GM23338 (cell line): ENCODE results near the gene UBE2L6. TPM values are rescaled to one million over a fixed set of nuclear protein-coding genes. Genes with fewer than 3 reads are reported as not detected.

Experiments
- ATAC-seq: fragments of 200-7000 bp; cut with Tn5 transposase; 3 replicates; pipeline ENCODE4 v1.9.1; 2020
- DNase-seq: peaks from one replicate; pipeline ENCODE4 v3.0.0-alpha.2; 2015; ENCODE audit warnings: low spot score
- H2AFZ ChIP-seq: fragments of 200-600 bp; sonication (generic); 2 replicates; pipeline ENCODE4 v1.8.0; 2016; ENCODE audit warnings: antibody characterized with exemption, mild to moderate bottlenecking, moderate library complexity
- H3F3A ChIP-seq: fragments of 200-600 bp; sonication (generic); replicated peaks from 2 replicates; pipeline ENCODE4 v1.8.0; 2017; ENCODE audit warnings: antibody characterized with exemption, mixed run types, low read depth
- H3K27ac ChIP-seq: fragments of 200-600 bp; sonication (generic); 2 replicates; pipeline ENCODE4 v1.6.1; 2016; ENCODE audit warnings: low read depth
- H3K27me3 ChIP-seq: fragments of 200-600 bp; sonication (generic); 2 replicates; pipeline ENCODE4 v1.8.0; 2016; ENCODE audit warnings: mild to moderate bottlenecking, mixed run types, moderate library complexity; ENCODE audit not compliant: insufficient read depth
- H3K36me3 ChIP-seq: fragments of 200-600 bp; sonication (generic); 2 replicates; pipeline ENCODE4 v1.8.0; 2016; ENCODE audit warnings: mild to moderate bottlenecking; ENCODE audit not compliant: insufficient read depth
- H3K4me1 ChIP-seq: fragments of 200-600 bp; sonication (generic); 2 replicates; pipeline ENCODE4 v1.8.0; 2016; ENCODE audit warnings: mild to moderate bottlenecking, moderate library complexity; ENCODE audit not compliant: insufficient read depth
- H3K4me2 ChIP-seq: fragments of 200-600 bp; sonication (generic); 2 replicates; pipeline ENCODE4 v1.7.1; 2017; ENCODE audit warnings: mixed run types
- H3K4me3 ChIP-seq: fragments of 200-600 bp; sonication (generic); 2 replicates; pipeline ENCODE4 v1.6.1; 2016; ENCODE audit warnings: mixed run types
- H3K79me2 ChIP-seq: fragments of 200-600 bp; sonication (generic); replicated peaks from 2 replicates; pipeline ENCODE4 v1.8.0; 2017; ENCODE audit warnings: mild to moderate bottlenecking; ENCODE audit not compliant: insufficient read depth
- H3K9me2 ChIP-seq: fragments of 200-600 bp; sonication (generic); 2 replicates; pipeline ENCODE4 v1.8.0; 2017; ENCODE audit not compliant: insufficient read depth
- H4K20me1 ChIP-seq: fragments of 200-600 bp; sonication (generic); replicated peaks from 2 replicates; pipeline ENCODE4 v1.8.0; 2017; ENCODE audit warnings: mild to moderate bottlenecking; ENCODE audit not compliant: insufficient read depth
- H3K27ac Mint-ChIP-seq: 2 replicates; pipeline ENCODE4 v1.8.0; 2020; ENCODE audit warnings: inconsistent platforms, mild to moderate bottlenecking, moderate library complexity, mixed read lengths
- H3K27me3 Mint-ChIP-seq: 3 replicates; pipeline ENCODE4 v1.8.0; 2022; ENCODE audit warnings: low read depth, mild to moderate bottlenecking, moderate library complexity, mixed read lengths, inconsistent platforms; ENCODE audit not compliant: insufficient read depth, poor library complexity
- H3K36me3 Mint-ChIP-seq: 3 replicates; pipeline ENCODE4 v1.8.0; 2021; ENCODE audit warnings: low read depth, mild to moderate bottlenecking, inconsistent platforms, moderate library complexity, mixed read lengths
- H3K4me1 Mint-ChIP-seq: 3 replicates; pipeline ENCODE4 v1.8.0; 2020; ENCODE audit warnings: mild to moderate bottlenecking, inconsistent platforms, mixed read lengths
- H3K4me3 Mint-ChIP-seq: 3 replicates; pipeline ENCODE4 v1.8.0; 2021; ENCODE audit warnings: moderate library complexity, mild to moderate bottlenecking, inconsistent platforms, mixed read lengths
- H3K9me3 Mint-ChIP-seq: 3 replicates; pipeline ENCODE4 v1.8.0; 2020; ENCODE audit warnings: moderate library complexity, mild to moderate bottlenecking, inconsistent platforms, mixed read lengths
- CTCF ChIP-seq, 2 experiments: fragments of 200-600 bp in 1 of 2; sonication (generic) in 1 of 2; conservative IDR thresholded peaks; 2 replicates each; pipeline versions ENCODE4 v1.5.1 to v1.6.1; 2016 to 2017; ENCODE audit warnings: antibody characterized with exemption in 2 of 2, low read depth in 2 of 2, mild to moderate bottlenecking in 2 of 2, moderate library complexity in 1 of 2
- EZH2 ChIP-seq: fragments of 200-600 bp; sonication (generic); IDR thresholded peaks from one replicate; pipeline ENCODE4 v1.8.0; 2017; ENCODE audit warnings: antibody characterized with exemption, mild to moderate bottlenecking, low read depth; ENCODE audit not compliant: unreplicated experiment
- EZH2phosphoT487 ChIP-seq: fragments of 200-600 bp; sonication (generic); IDR thresholded peaks from one replicate; pipeline ENCODE4 v1.8.1; 2018; ENCODE audit warnings: antibody characterized with exemption; ENCODE audit not compliant: unreplicated experiment
- JUNB ChIP-seq: IDR thresholded peaks from one replicate; pipeline ENCODE4 v1.6.1; 2016; ENCODE audit warnings: antibody characterized with exemption; ENCODE audit not compliant: unreplicated experiment
- NANOG ChIP-seq: IDR thresholded peaks from 2 replicates; pipeline ENCODE4 v1.6.1; 2016; ENCODE audit warnings: antibody characterized with exemption, borderline replicate concordance
- REST ChIP-seq: IDR thresholded peaks from one replicate; pipeline ENCODE4 v1.6.1; 2018; ENCODE audit warnings: antibody characterized with exemption; ENCODE audit not compliant: unreplicated experiment
- STAT1 ChIP-seq: IDR thresholded peaks from one replicate; pipeline ENCODE4 v1.6.1; 2016; ENCODE audit warnings: antibody characterized with exemption; ENCODE audit not compliant: unreplicated experiment
- ZNF114 ChIP-seq: fragments of 250-450 bp; sonication (Bioruptor Pico); IDR thresholded peaks from 2 replicates; pipeline ENCODE4 v1.5.0; 2020; ENCODE audit warnings: mild to moderate bottlenecking, moderate library complexity
- ZNF331 ChIP-seq: fragments of 250-450 bp; sonication (Bioruptor Pico); IDR thresholded peaks from 2 replicates; pipeline ENCODE4 v1.5.0; 2020; ENCODE audit warnings: low read depth, mild to moderate bottlenecking, moderate library complexity
- ZNF462 ChIP-seq: fragments of 250-450 bp; sonication (Bioruptor Pico); IDR thresholded peaks from 2 replicates; pipeline ENCODE4 v1.5.0; 2020; ENCODE audit warnings: mild to moderate bottlenecking, moderate library complexity
- polyA plus RNA-seq: library from polyadenylated mRNA; unstranded; fragments of >200 nt; fragmentation: Nextera tagmentation; extraction: Ambion mirVana; gene quantifications from 2 replicates; pipeline ENCODE4 v1.2.1, GENCODE V29; 2016
- total RNA-seq: library from RNA; depleted of rRNA; stranded (reverse); fragments of >200 nt; shearing (Covaris generic); gene quantifications from 2 replicates; pipeline ENCODE4 v1.2.3, GENCODE V29; 2014
- TF ChIP-seq, protein P1 (sequence below): IDR thresholded peaks from 2 replicates; pipeline ENCODE4 v1.6.1; 2016; ENCODE audit warnings: antibody characterized with exemption

Gene UBE2L6
- total and polyA plus RNA-seq, 2 experiments from 2014 or later: 46.0 to 52.0 TPM

DNA sequence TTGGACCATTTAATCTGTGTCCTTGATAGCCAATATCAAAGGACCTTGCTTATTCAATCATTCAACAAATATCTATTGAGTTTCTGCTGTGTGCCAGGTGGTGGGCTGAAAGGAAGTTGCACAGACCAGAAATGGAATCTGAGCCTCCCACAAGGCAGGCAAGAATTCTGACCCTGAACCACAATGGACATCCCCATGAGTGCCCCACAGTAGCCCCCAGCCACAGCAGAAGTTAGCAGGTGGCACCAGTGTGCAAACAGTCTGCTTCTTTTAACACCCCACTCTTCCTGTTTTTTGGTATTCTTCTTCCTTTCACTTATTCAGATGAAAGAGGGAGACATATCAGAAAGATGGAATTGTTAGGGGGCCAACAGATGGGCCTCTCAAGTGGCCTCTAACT lies 17.8 kb upstream of the UBE2L6 start:
- H3K27me3 Mint-ChIP-seq: peaks cover 4% of the 10 kb centered on the region
- no peak overlapping the region for H3K4me3 Mint-ChIP-seq
- peaks cover 3% of the 10 kb centered on the region; the same call in 1 of the 3 replicates for H3K9me3 Mint-ChIP-seq
- no peak for ATAC-seq
- Histone ChIP-seq H3K36me3 (no peaks in the 10 kb centered on the region), H3K4me3 (no peak overlapping the region), H3K4me1 (0 out of 2 replicates have a peak, but pooled peaks cover 6% of the 10 kb centered on the region), H3F3A (no peaks in the 10 kb centered on the region), H4K20me1 (no peaks in the 10 kb centered on the region), H3K27me3 (no peaks in the 10 kb centered on the region), H3K9me2 (no peaks in the 10 kb centered on the region), H3K79me2 (no peaks in the 10 kb centered on the region), H3K4me2 (no peak overlapping the region), H2AFZ (no peak overlapping the region), H3K27ac (no peak overlapping the region)
- TF ChIP-seq CTCF (conservative IDR thresholded peaks at IDR 0.05; ENCODE audit: low read depth in 2 of 2) (no peak), ZNF462 (CRISPR knock-in tag) (no peak), ZNF114 (CRISPR knock-in tag) (no peak), REST (no peak), EZH2 (no peak), JUNB (no peak), STAT1 (no peak), ZNF331 (CRISPR knock-in tag) (no peak), EZH2phosphoT487 (no peak), NANOG (no peak)
- TF ChIP-seq, protein P1, sequence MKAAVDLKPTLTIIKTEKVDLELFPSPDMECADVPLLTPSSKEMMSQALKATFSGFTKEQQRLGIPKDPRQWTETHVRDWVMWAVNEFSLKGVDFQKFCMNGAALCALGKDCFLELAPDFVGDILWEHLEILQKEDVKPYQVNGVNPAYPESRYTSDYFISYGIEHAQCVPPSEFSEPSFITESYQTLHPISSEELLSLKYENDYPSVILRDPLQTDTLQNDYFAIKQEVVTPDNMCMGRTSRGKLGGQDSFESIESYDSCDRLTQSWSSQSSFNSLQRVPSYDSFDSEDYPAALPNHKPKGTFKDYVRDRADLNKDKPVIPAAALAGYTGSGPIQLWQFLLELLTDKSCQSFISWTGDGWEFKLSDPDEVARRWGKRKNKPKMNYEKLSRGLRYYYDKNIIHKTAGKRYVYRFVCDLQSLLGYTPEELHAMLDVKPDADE: no peak
- no peak for DNase-seq
- H3K36me3 Mint-ChIP-seq: no peaks in the 10 kb centered on the region
- peaks cover 9% of the 10 kb centered on the region for H3K4me1 Mint-ChIP-seq
- H3K27ac Mint-ChIP-seq: no peak overlapping the region
